HEK293T (cell line): ENCODE results near the gene LRRK1.

ENCODE experiments used
- ARNT ChIP-seq: fragments of 450-650 bp; IDR thresholded peaks from 2 replicates; pipeline ENCODE4 v1.6.1; 2017; ENCODE audit warnings: mild to moderate bottlenecking
- BHLHE40 ChIP-seq: fragments of 450-650 bp; IDR thresholded peaks from 2 replicates; pipeline ENCODE4 v1.6.1; 2016; ENCODE audit warnings: mild to moderate bottlenecking, moderate library complexity, borderline replicate concordance
- CTBP1 ChIP-seq: fragments of 450-650 bp; IDR thresholded peaks from 2 replicates; pipeline ENCODE4 v1.6.1; 2016; ENCODE audit warnings: borderline replicate concordance
- ELF4 ChIP-seq: fragments of 450-650 bp; IDR thresholded peaks from 2 replicates; pipeline ENCODE4 v1.6.1; 2017; ENCODE audit warnings: antibody characterized with exemption
- FOXK2 ChIP-seq: fragments of 450-650 bp; IDR thresholded peaks from 2 replicates; pipeline ENCODE4 v1.6.1; 2016; ENCODE audit warnings: mild to moderate bottlenecking
- FOXM1 ChIP-seq: fragments of 450-650 bp; IDR thresholded peaks from 2 replicates; pipeline ENCODE4 v1.6.1; 2017; ENCODE audit warnings: mild to moderate bottlenecking, borderline replicate concordance
- HDGF ChIP-seq: fragments of 450-650 bp; IDR thresholded peaks from 2 replicates; pipeline ENCODE4 v1.6.1; 2017; ENCODE audit warnings: antibody characterized with exemption, borderline replicate concordance
- LEF1 ChIP-seq: fragments of 450-650 bp; IDR thresholded peaks from 2 replicates; pipeline ENCODE4 v1.6.1; 2017; ENCODE audit warnings: mild to moderate bottlenecking, borderline replicate concordance
- SP1 ChIP-seq: fragments of 450-650 bp; IDR thresholded peaks from 2 replicates; pipeline ENCODE4 v1.6.1; 2017
- SUZ12 ChIP-seq: fragments of 450-650 bp; IDR thresholded peaks from 2 replicates; pipeline ENCODE4 v1.6.1; 2016; ENCODE audit warnings: mild to moderate bottlenecking
- TARDBP ChIP-seq: fragments of 450-650 bp; IDR thresholded peaks from 2 replicates; pipeline ENCODE4 v1.6.1; 2016
- ZNF384 ChIP-seq: fragments of 450-650 bp; IDR thresholded peaks from 2 replicates; pipeline ENCODE4 v1.6.1; 2016

- TF ChIP-seq SUZ12 (no peak), HDGF (no peak), CTBP1 (no peak), ARNT (no peak), BHLHE40 (no peak), LEF1 (no peak), ELF4 (no peak), FOXK2 (no peak), TARDBP (no peak), FOXM1 (no peak), ZNF384 (no peak), SP1 (no peak)
Measured at GRCh38 chr15:100923902-100924301, 4.7 kb downstream of the LRRK1 start.
